Measurements from ENCODE around the gene SPG7.

GRCh38 chr16:89600956-89601355 is 92.8 kb downstream of the SPG7 start:
- TF ChIP-seq CTCF (conservative IDR thresholded peaks at IDR 0.05; ENCODE audit: low read length): no peak
- TF ChIP-seq EZH2phosphoT487 (IDR thresholded peaks at IDR 0.05; ENCODE audit: borderline replicate concordance): no peak
